Smooth muscle cell (in vitro differentiated cells): Measurements from ENCODE around the gene TGIF1. TPM values are rescaled to one million over a fixed set of nuclear protein-coding genes. Genes with fewer than 3 reads are reported as not detected.

Source experiments
- DNase-seq: peaks from one replicate; lab custom pipeline; 2025; ENCODE audit not compliant: unreplicated experiment; lab: John Stamatoyannopoulos, UW
- H2AFZ ChIP-seq: fragments of 200-600 bp; sonication (generic); 2 replicates; pipeline ENCODE4 v1.6.0; 2016; ENCODE audit warnings: antibody characterized with exemption, low read depth, mild to moderate bottlenecking
- H3F3A ChIP-seq: fragments of 200-600 bp; sonication (generic); 2 replicates; pipeline ENCODE4 v1.6.0; 2017; ENCODE audit warnings: antibody characterized with exemption, low read depth
- H3K27ac ChIP-seq: fragments of 200-600 bp; sonication (generic); 2 replicates; pipeline ENCODE4 v1.5.1; 2016; ENCODE audit warnings: low read depth, mild to moderate bottlenecking
- H3K27me3 ChIP-seq: fragments of 200-600 bp; sonication (generic); 2 replicates; pipeline ENCODE4 v1.6.1; 2016; ENCODE audit warnings: low read depth, mild to moderate bottlenecking
- H3K36me3 ChIP-seq: fragments of 200-600 bp; sonication (generic); 2 replicates; pipeline ENCODE4 v1.5.1; 2016; ENCODE audit warnings: low read depth
- H3K4me1 ChIP-seq: fragments of 200-600 bp; sonication (generic); 2 replicates; pipeline ENCODE4 v1.5.1; 2016; ENCODE audit warnings: low read depth
- H3K4me2 ChIP-seq: fragments of 200-600 bp; sonication (generic); 2 replicates; pipeline ENCODE4 v1.6.0; 2016; ENCODE audit warnings: mild to moderate bottlenecking
- H3K4me3 ChIP-seq: fragments of 200-600 bp; sonication (generic); 2 replicates; pipeline ENCODE4 v1.5.1; 2016; ENCODE audit warnings: mild to moderate bottlenecking
- H3K79me2 ChIP-seq: fragments of 200-600 bp; sonication (generic); 2 replicates; pipeline ENCODE4 v1.6.0; 2016; ENCODE audit warnings: low read depth, mild to moderate bottlenecking
- H3K9ac ChIP-seq: fragments of 200-600 bp; sonication (generic); 2 replicates; pipeline ENCODE4 v1.6.0; 2016; ENCODE audit warnings: low read depth
- H3K9me3 ChIP-seq: fragments of 200-600 bp; sonication (generic); replicated peaks from 2 replicates; pipeline ENCODE4 v1.5.1; 2016; ENCODE audit warnings: low read depth
- H4K20me1 ChIP-seq: fragments of 200-600 bp; sonication (generic); 2 replicates; pipeline ENCODE4 v1.6.0; 2016; ENCODE audit warnings: low read depth
- WGBS: methylation state at CpG from one replicate; pipeline ENCODE4 v1.1.7; 2016; ENCODE audit warnings: low lambda C conversion rate; 5-methylcytosine and 5-hydroxymethylcytosine counted together
- polyA plus RNA-seq: library from polyadenylated mRNA; unstranded; fragments of >200 nt; fragmentation: Nextera tagmentation; extraction: Ambion mirVana; gene quantifications from 2 replicates; pipeline ENCODE4 v1.2.1, GENCODE V29; 2016
- total RNA-seq: library from RNA; depleted of rRNA; stranded (reverse); fragments of >200 nt; gene quantifications from 2 replicates; pipeline ENCODE4 v1.2.3, GENCODE V29; 2014
- TF ChIP-seq, protein P1 (sequence below): fragments of 200-600 bp; sonication (generic); IDR thresholded peaks from 2 replicates; pipeline ENCODE4 v1.5.1; 2017; ENCODE audit warnings: borderline replicate concordance, mild to moderate bottlenecking, antibody characterized with exemption; ENCODE audit not compliant: insufficient read depth, poor library complexity, severe bottlenecking

Gene TGIF1
- total and polyA plus RNA-seq, 2 experiments from 2014 or later, result 96.7 to 165 TPM

DNA sequence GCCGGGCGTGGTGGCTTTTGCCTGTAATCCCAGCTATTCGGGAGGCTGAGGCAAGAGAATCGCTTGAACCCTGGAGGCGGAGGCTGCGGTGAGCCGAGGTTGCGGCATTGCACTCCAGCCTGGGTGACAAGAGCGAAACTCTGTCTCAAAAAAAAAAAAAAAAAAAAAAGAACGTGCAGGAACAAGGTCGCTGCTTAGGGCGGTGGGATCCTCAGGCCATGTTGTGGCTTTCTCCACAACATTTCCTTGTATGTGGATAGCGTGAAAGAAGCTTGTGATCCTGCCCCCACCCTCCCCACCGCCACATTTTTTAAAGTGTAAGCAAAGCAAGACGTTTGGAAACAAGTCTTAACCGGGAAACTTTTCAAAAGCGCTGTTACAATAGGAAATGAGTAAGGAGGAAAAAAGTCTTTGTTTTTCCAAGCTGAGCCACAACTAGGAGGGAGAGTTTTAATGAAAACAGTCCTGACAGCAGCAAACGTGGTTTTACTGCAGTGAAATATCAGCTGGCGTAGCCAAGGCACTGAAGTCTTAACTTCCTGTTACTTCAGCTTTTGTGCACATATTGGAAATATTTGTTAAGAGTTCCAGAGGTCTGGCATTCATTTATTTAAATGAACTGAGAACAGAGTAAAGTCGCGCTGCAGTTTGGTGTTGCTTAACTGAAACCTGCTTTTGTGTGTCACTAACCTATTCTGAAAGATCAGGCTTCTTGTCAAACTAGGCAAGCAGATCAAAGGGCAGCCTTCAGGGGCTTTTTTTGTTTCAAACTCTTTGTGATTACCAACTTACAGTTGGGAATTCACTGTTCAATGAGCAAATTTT is 3.8 kb downstream of the TGIF1 start:
- TF ChIP-seq, protein P1, sequence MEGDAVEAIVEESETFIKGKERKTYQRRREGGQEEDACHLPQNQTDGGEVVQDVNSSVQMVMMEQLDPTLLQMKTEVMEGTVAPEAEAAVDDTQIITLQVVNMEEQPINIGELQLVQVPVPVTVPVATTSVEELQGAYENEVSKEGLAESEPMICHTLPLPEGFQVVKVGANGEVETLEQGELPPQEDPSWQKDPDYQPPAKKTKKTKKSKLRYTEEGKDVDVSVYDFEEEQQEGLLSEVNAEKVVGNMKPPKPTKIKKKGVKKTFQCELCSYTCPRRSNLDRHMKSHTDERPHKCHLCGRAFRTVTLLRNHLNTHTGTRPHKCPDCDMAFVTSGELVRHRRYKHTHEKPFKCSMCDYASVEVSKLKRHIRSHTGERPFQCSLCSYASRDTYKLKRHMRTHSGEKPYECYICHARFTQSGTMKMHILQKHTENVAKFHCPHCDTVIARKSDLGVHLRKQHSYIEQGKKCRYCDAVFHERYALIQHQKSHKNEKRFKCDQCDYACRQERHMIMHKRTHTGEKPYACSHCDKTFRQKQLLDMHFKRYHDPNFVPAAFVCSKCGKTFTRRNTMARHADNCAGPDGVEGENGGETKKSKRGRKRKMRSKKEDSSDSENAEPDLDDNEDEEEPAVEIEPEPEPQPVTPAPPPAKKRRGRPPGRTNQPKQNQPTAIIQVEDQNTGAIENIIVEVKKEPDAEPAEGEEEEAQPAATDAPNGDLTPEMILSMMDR, result no peak
- Histone ChIP-seq H3K4me3 (peak overlapping the region; percentile 95), H3K4me1 (peaks cover 44% of the 10 kb centered on the region), H3K79me2 (peaks cover 83% of the 10 kb centered on the region), H2AFZ (no peak overlapping the region), H4K20me1 (peaks cover 65% of the 10 kb centered on the region), H3K4me2 (peak overlapping the region; percentile 92), H3K9ac (peak overlapping the region; percentile 99), H3K9me3 (no peaks in the 10 kb centered on the region), H3K36me3 (peaks cover 5% of the 10 kb centered on the region), H3K27ac (peak overlapping the region; percentile 99), H3K27me3 (no peaks in the 10 kb centered on the region), H3F3A (peaks cover 33% of the 10 kb centered on the region)
- under 1% methylated on average over 21 of the region's 21 CpGs for WGBS
- DNase-seq, result no peak

DNA sequence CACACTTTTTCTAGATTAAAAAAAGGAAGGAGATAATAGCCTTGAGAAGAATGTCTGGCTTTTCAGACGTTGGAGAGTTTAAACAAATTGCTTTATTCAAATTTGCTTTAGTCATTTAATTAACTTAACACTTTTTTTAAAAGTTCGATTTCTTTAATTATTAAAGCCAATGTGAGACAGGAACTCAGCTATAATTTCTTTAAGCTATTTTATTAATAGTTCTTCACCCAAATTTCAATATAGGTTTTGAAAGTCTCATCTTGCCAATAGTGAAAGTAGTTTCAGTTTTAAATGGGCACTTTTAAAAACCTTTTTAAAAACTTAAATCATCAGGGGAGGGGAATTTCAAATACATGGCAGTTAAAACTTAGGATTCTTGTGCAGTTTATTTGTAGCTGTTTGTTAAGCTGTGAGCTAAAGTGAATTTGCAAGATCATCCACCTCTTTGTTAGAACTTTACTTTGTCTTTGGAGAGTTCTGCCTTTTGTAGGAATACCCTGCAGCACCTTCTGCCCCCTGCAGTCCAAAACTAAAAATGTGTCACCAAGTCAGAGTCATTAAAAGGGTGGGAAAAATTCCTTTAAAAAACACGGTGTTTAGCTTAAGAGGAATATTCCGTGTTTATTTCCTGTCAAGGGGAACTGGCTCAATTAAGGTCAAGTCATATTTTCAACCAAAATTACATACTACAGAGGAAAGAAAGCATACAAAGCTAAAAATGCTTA is 4.6 kb downstream of the TGIF1 start:
- Histone ChIP-seq H3K36me3 (peaks cover 5% of the 10 kb centered on the region), H3K27ac (peak overlapping the region; percentile 99), H3K9ac (peak overlapping the region; percentile 99), H3K9me3 (no peaks in the 10 kb centered on the region), H2AFZ (no peak overlapping the region), H3K4me2 (peak overlapping the region; percentile 92), H4K20me1 (peaks cover 72% of the 10 kb centered on the region), H3K4me1 (peaks cover 44% of the 10 kb centered on the region), H3K27me3 (no peaks in the 10 kb centered on the region), H3K4me3 (peak overlapping the region; percentile 95), H3F3A (peaks cover 39% of the 10 kb centered on the region), H3K79me2 (peaks cover 91% of the 10 kb centered on the region)
- WGBS, result under 1% methylated on average over 4 of the region's 4 CpGs
- TF ChIP-seq, protein P1, result peak; percentile 54
- no peak for DNase-seq

DNA sequence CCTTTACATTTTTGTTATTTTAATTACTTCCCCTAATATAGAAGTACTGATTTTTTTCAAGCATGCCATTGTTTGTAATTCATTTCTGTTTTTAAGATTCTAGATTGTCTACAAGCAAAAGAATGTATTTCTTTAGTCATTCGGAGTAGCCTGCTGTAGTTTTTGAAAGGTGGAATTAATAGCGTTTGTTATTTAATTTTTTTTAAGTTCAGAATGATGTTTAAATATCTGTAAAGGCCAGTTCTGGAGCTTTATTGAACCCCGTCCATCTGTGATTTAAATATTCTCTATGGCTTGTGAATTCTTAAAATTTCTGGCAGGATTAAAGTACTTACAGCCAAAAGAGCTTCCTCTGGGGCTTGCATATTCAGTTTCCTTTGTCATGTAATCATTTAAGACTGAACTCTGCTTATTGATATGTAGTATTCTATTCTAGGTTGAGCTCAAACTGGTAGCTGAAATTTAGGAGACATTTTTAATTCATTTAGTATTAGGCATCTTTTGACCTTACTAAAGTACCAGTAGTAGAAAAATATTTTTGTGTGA is 5.2 kb downstream of the TGIF1 start:
- Histone ChIP-seq H3F3A (peaks cover 39% of the 10 kb centered on the region), H3K4me2 (peak overlapping the region; percentile 92), H2AFZ (no peak overlapping the region), H3K4me1 (peaks cover 44% of the 10 kb centered on the region), H4K20me1 (peaks cover 72% of the 10 kb centered on the region), H3K4me3 (peak overlapping the region; percentile 95), H3K27me3 (no peaks in the 10 kb centered on the region), H3K36me3 (peaks cover 5% of the 10 kb centered on the region), H3K79me2 (peaks cover 93% of the 10 kb centered on the region), H3K27ac (peak overlapping the region; percentile 99), H3K9ac (peak overlapping the region; percentile 99), H3K9me3 (no peaks in the 10 kb centered on the region)
- no peak for DNase-seq
- 14% methylated on average over 3 of the region's 3 CpGs for WGBS
- TF ChIP-seq, protein P1, result no peak
